K562 (cell line): ENCODE results near the gene ZKSCAN3. TPM values are rescaled to one million over a fixed set of nuclear protein-coding genes. Genes with fewer than 3 reads are reported as not detected.
A peak's percentile ranks its signal among the peaks of the same experiment; 100 is the strongest.

ENCODE experiments used
- BMI1 ChIP-seq: fragments of 150-350 bp; IDR thresholded peaks from 2 replicates; pipeline ENCODE4 v1.6.1; 2014; ENCODE audit warnings: low read length
- CBFB ChIP-seq: sonication (generic); formaldehyde crosslinking; IDR thresholded peaks from 2 replicates; pipeline ENCODE4 v1.4.0; 2020; ENCODE audit warnings: mild to moderate bottlenecking, missing genetic modification reagents
- FOSL1 ChIP-seq: fragments of 200-800 bp; sonication (Bioruptor generic); conservative IDR thresholded peaks from 2 replicates; pipeline ENCODE4 v1.6.1; 2016; ENCODE audit warnings: missing genetic modification characterization, missing compliant biosample characterization
- GTF2A2 ChIP-seq: IDR thresholded peaks from 2 replicates; pipeline ENCODE4 v1.6.1; 2016; ENCODE audit warnings: mild to moderate bottlenecking, missing genetic modification characterization, missing compliant biosample characterization
- HMG20B ChIP-seq: fragments of 250-450 bp; sonication (Bioruptor Pico); IDR thresholded peaks from 2 replicates; pipeline ENCODE4 v1.5.0; 2021; ENCODE audit warnings: mild to moderate bottlenecking
- MYC ChIP-seq, 2 experiments: fragments of 250-450 bp in 1 of 2; sonication (Bioruptor Pico) in 1 of 2; IDR thresholded peaks; 2 replicates each; pipeline versions ENCODE4 v1.5.1 to v1.6.1; 2012 to 2021; ENCODE audit warnings: low read depth in 2 of 2, borderline replicate concordance in 1 of 2, improper control_type of control experiment in 1 of 2, low read length in 1 of 2, mild to moderate bottlenecking in 1 of 2, moderate library complexity in 1 of 2
- NFYB ChIP-seq: IDR thresholded peaks from 2 replicates; pipeline ENCODE4 v1.6.1; 2011; ENCODE audit warnings: mild to moderate bottlenecking, moderate library complexity; ENCODE audit not compliant: insufficient read length; ENCODE audit errors: extremely low read depth
- RBBP5 ChIP-seq: fragments of 200-600 bp; sonication (generic); IDR thresholded peaks from 2 replicates; pipeline ENCODE4 v1.6.1; 2012; ENCODE audit warnings: borderline replicate concordance, mild to moderate bottlenecking, low read length, control low read depth, inconsistent platforms; ENCODE audit not compliant: insufficient read depth, poor library complexity, severe bottlenecking
- RBM15 ChIP-seq: fragments of 200-400 bp; formaldehyde crosslinking; IDR thresholded peaks from 2 replicates; pipeline ENCODE4 v1.6.1; 2018; ENCODE audit warnings: mild to moderate bottlenecking, low read length, moderate library complexity; ENCODE audit not compliant: insufficient read depth
- SMARCC2 ChIP-seq: fragments of 450-650 bp; IDR thresholded peaks from 2 replicates; pipeline ENCODE4 v1.6.1; 2017; ENCODE audit warnings: antibody characterized with exemption, moderate library complexity, mild to moderate bottlenecking, low read depth
- SMC3 ChIP-seq: conservative IDR thresholded peaks from 2 replicates; pipeline ENCODE4 v1.6.1; 2011; ENCODE audit warnings: low read depth, low read length, improper control_type of control experiment; ENCODE audit not compliant: insufficient read depth
- SNIP1 ChIP-seq: fragments of 450-650 bp; IDR thresholded peaks from 2 replicates; pipeline ENCODE4 v1.7.1; 2017; ENCODE audit warnings: low read depth, mild to moderate bottlenecking
- TCF7 ChIP-seq: sonication (generic); IDR thresholded peaks from 2 replicates; pipeline ENCODE4 v1.6.1; 2016; ENCODE audit warnings: antibody characterized with exemption, borderline replicate concordance
- ZBTB7A ChIP-seq: IDR thresholded peaks from 2 replicates; pipeline ENCODE4 v1.6.1; 2011; ENCODE audit warnings: low read depth, mild to moderate bottlenecking, low read length, moderate library complexity, borderline replicate concordance; ENCODE audit not compliant: control insufficient read depth
- ZNF398 ChIP-seq: fragments of 250-450 bp; sonication (Bioruptor Pico); IDR thresholded peaks from 2 replicates; pipeline ENCODE4 v1.8.0; 2021; ENCODE audit warnings: moderate library complexity, mild to moderate bottlenecking, inconsistent platforms
- ZNF407 ChIP-seq: fragments of 450-650 bp; IDR thresholded peaks from 2 replicates; pipeline ENCODE4 v1.6.1; 2016; ENCODE audit warnings: low read depth
- ZNF408 ChIP-seq: fragments of 250-450 bp; sonication (Bioruptor Pico); IDR thresholded peaks from 2 replicates; pipeline ENCODE4 v1.4.0; 2020; ENCODE audit warnings: low read depth, mild to moderate bottlenecking, moderate library complexity
- polyA plus RNA-seq, 8 experiments: library from polyadenylated mRNA; depleted of rRNA in 4 of 8; stranded (reverse) in 5 of 8; unstranded in 3 of 8; fragments of >200 nt; fragmentation: Nextera tagmentation in 2 of 8; fragmentation: Illumina TruSeq in 1 of 8; extraction: Ambion mirVana in 2 of 8; extraction: Trizol in 1 of 8; gene quantifications; 2 replicates each; pipeline versions ENCODE4 v1.2.1 to v1.2.3, GENCODE V29; 2011 to 2014; ENCODE audit warnings: inconsistent platforms in 1 of 8, missing spikeins in 1 of 8
- total RNA-seq, 7 experiments: library from RNA; depleted of rRNA in 6 of 7; stranded (reverse); fragments of >200 nt in 6 of 7; fragmentation: Illumina TruSeq in 2 of 7; extraction: Trizol in 2 of 7; gene quantifications; 2 replicates each; pipeline versions ENCODE4 v1.2.1 to v1.2.3, GENCODE V29; 2011 to 2021; ENCODE audit warnings: low replicate concordance in 1 of 7

The ZKSCAN3 gene
- total and polyA plus RNA-seq, 9 of the 15 experiments (the other 6 are each of a cell fraction or from before 2014, with no cell fraction given), result 3.0 to 12.4 (median 10.2) TPM

GRCh38 chr6:28336284-28337120 is 13.2 kb upstream of the ZKSCAN3 start (continued):
- TF ChIP-seq RBBP5 (no peak), SMC3 (no peak), ZNF408 (no peak), HMG20B (CRISPR knock-in tag) (0 out of 2 replicates have a peak, but pooled peaks have one; percentile 80), CBFB (CRISPR knock-in tag) (peak; percentile 94), ZNF407 (no peak), RBM15 (no peak), GTF2A2 (0 out of 2 replicates have a peak, but pooled peaks have one; percentile 61), SMARCC2 (no peak), NFYB (no peak), FOSL1 (no peak), SNIP1 (0 out of 2 replicates have a peak, but pooled peaks have one; percentile 7), ZNF398 (CRISPR knock-in tag) (no peak), ZBTB7A (no peak), MYC (IDR thresholded peaks at IDR 0.05; ENCODE audit: low read depth, low read length) (0 out of 2 replicates have a peak, but pooled peaks have one; percentile 25), MYC (CRISPR knock-in tag; IDR thresholded peaks at IDR 0.05; ENCODE audit: borderline replicate concordance, low read depth) (peak; percentile 68; the same call in 1 of the 2 replicates), TCF7 (no peak), BMI1 (no peak)
